ENCODE measurements around the gene HARBI1. TPM values are rescaled to one million over a fixed set of nuclear protein-coding genes. Genes with fewer than 3 reads are reported as not detected.

The HARBI1 gene
- total and polyA plus RNA-seq, 2 experiments from 2014 or later = 4.4 to 6.5 TPM

DNA sequence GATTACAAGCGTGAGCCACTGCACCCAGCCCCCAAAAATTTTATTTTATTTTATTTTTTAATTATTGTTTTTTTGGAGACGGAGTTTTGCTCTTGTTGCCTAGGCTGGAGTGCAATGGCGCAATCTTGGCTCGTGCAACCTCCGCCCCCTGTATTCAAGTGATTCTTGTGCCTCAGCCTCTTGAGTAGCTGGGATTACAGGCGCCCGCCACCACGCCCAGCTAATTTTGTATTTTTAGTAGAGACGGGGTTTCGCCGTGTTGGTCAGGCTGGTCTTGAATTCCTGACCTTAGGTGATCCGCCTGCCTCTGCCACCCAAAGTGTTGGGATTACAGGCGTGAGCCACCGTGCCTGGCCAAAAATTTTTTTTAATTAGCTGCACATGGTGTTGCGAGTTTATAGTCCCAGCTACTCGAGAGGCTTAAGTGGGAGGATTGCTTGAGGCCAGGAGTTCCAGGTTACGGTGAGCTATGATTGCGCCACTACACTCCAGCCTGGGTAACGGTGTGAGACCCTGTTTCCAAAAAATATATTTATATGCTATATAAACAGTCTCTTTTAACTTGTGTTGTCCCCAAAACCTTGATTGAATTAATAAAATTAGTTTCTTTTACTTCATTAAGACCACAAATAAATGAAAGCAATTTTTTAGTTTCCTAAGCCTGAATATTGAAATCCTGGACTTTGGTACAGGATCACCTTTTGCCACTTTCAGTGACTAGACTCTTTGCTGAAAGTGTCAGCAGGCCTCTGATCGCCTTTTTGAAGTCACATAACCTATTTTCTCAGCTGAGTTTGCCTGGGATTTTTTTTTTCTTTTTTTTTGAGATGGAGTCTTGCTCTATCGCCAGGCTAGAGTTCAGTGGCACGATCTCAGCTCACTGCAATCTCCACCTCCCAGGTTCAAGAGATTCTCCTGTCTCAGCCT, 16.5 kb upstream of the HARBI1 start:
- Histone ChIP-seq H3K9me2 (replicated peaks; ENCODE audit: insufficient read depth) (no peaks in the 10 kb centered on the region), H3K4me2 (no peak overlapping the region), H3K9me3 (ENCODE audit: low read depth) (no peaks in the 10 kb centered on the region), H4K20me1 (ENCODE audit: insufficient read depth, poor library complexity, severe bottlenecking) (no peaks in the 10 kb centered on the region), H3K36me3 (replicated peaks; ENCODE audit: insufficient read depth, low read depth) (no peaks in the 10 kb centered on the region), H3K27me3 (no peaks in the 10 kb centered on the region), H2AFZ (no peak overlapping the region), H3K4me3 (no peak overlapping the region), H3K4me1 (ENCODE audit: insufficient read depth) (no peaks in the 10 kb centered on the region), H3K27ac (no peak overlapping the region), H3K79me2 (peaks cover 31% of the 10 kb centered on the region)
- TF ChIP-seq EZH2 (IDR thresholded peaks at IDR 0.05; ENCODE audit: borderline replicate concordance) = no peak
- no peak for TF ChIP-seq EZH2phosphoT487 (IDR thresholded peaks at IDR 0.05; ENCODE audit: low read depth, severe bottlenecking, unreplicated experiment)
- no peak for TF ChIP-seq CTCF (IDR thresholded peaks at IDR 0.05; ENCODE audit: poor library complexity)
- 93% methylated on average over 22 of the region's 22 CpGs for WGBS (ENCODE audit: low lambda C conversion rate, missing lambda C conversion rate)
- no peak for DNase-seq (ENCODE audit: low spot score)

GRCh38 chr11:46632502-46632901, 15.5 kb upstream of the HARBI1 start:
- no peak for DNase-seq (ENCODE audit: low spot score)
- no peaks in the 10 kb centered on the region for H3K4me1 ChIP-seq (ENCODE audit: insufficient read depth)
- H3K4me3 ChIP-seq = no peak overlapping the region
- H3K27me3 ChIP-seq = no peaks in the 10 kb centered on the region
- H3K27ac ChIP-seq = no peak overlapping the region
- no peaks in the 10 kb centered on the region for H3K9me2 ChIP-seq (replicated peaks; ENCODE audit: insufficient read depth)
- no peak overlapping the region for H2AFZ ChIP-seq
- H3K9me3 ChIP-seq (ENCODE audit: low read depth) = no peaks in the 10 kb centered on the region
- TF ChIP-seq CTCF (IDR thresholded peaks at IDR 0.05; ENCODE audit: poor library complexity) (no peak), EZH2phosphoT487 (IDR thresholded peaks at IDR 0.05; ENCODE audit: low read depth, severe bottlenecking, unreplicated experiment) (no peak), EZH2 (IDR thresholded peaks at IDR 0.05; ENCODE audit: borderline replicate concordance) (no peak)
- 97% methylated on average over 1 of the region's 1 CpG for WGBS (ENCODE audit: low lambda C conversion rate, missing lambda C conversion rate)
- no peak overlapping the region for H3K4me2 ChIP-seq
- peaks cover 29% of the 10 kb centered on the region for H3K79me2 ChIP-seq
- H3K36me3 ChIP-seq (replicated peaks; ENCODE audit: insufficient read depth, low read depth) = no peaks in the 10 kb centered on the region
- no peaks in the 10 kb centered on the region for H4K20me1 ChIP-seq (ENCODE audit: insufficient read depth, poor library complexity, severe bottlenecking)

GRCh38 chr11:46631676-46632075, 14.6 kb upstream of the HARBI1 start:
- Histone ChIP-seq H3K9me3 (ENCODE audit: low read depth) (no peaks in the 10 kb centered on the region), H3K4me2 (no peak overlapping the region), H3K4me1 (ENCODE audit: insufficient read depth) (no peaks in the 10 kb centered on the region), H3K4me3 (no peak overlapping the region), H2AFZ (no peak overlapping the region), H3K36me3 (replicated peaks; ENCODE audit: insufficient read depth, low read depth) (no peaks in the 10 kb centered on the region), H3K79me2 (peaks cover 31% of the 10 kb centered on the region), H4K20me1 (ENCODE audit: insufficient read depth, poor library complexity, severe bottlenecking) (no peaks in the 10 kb centered on the region), H3K27me3 (no peaks in the 10 kb centered on the region), H3K27ac (no peak overlapping the region), H3K9me2 (replicated peaks; ENCODE audit: insufficient read depth) (no peaks in the 10 kb centered on the region)
- no peak for TF ChIP-seq EZH2phosphoT487 (IDR thresholded peaks at IDR 0.05; ENCODE audit: low read depth, severe bottlenecking, unreplicated experiment)
- 95% methylated on average over 2 of the region's 2 CpGs for WGBS (ENCODE audit: low lambda C conversion rate, missing lambda C conversion rate)
- DNase-seq (ENCODE audit: low spot score) = no peak

- no peaks in the 10 kb centered on the region for H3K27me3 ChIP-seq
- no peak overlapping the region for H3K4me2 ChIP-seq
- H3K9me2 ChIP-seq (replicated peaks; ENCODE audit: insufficient read depth) = no peaks in the 10 kb centered on the region
- H4K20me1 ChIP-seq (ENCODE audit: insufficient read depth, poor library complexity, severe bottlenecking) = no peaks in the 10 kb centered on the region
- H3K4me3 ChIP-seq = no peak overlapping the region
- no peak for TF ChIP-seq EZH2phosphoT487 (IDR thresholded peaks at IDR 0.05; ENCODE audit: low read depth, severe bottlenecking, unreplicated experiment)
- TF ChIP-seq EZH2 (IDR thresholded peaks at IDR 0.05; ENCODE audit: borderline replicate concordance) = no peak
- no peak for TF ChIP-seq CTCF (IDR thresholded peaks at IDR 0.05; ENCODE audit: poor library complexity)
- no peaks in the 10 kb centered on the region for H3K36me3 ChIP-seq (replicated peaks; ENCODE audit: insufficient read depth, low read depth)
- H3K79me2 ChIP-seq = peaks cover 40% of the 10 kb centered on the region
- no peaks in the 10 kb centered on the region for H3K9me3 ChIP-seq (ENCODE audit: low read depth)
- H2AFZ ChIP-seq = no peak overlapping the region
- no peak for DNase-seq (ENCODE audit: low spot score)
- WGBS (ENCODE audit: low lambda C conversion rate, missing lambda C conversion rate) = 97% methylated on average over 1 of the region's 1 CpG
- no peak overlapping the region for H3K27ac ChIP-seq
- H3K4me1 ChIP-seq (ENCODE audit: insufficient read depth) = no peaks in the 10 kb centered on the region
These were observed 13.2 kb upstream of the HARBI1 start for GRCh38 chr11:46630237-46630636.
